Embryonic facial prominence (tissue), 1 donor: Measurements from ENCODE around the gene RADIL.

Source experiments
- DNase-seq: peaks from one replicate; pipeline ENCODE4 v3.0.0-alpha.2; 2016; ENCODE audit errors: extremely low spot score

RADIL gene

DNA sequence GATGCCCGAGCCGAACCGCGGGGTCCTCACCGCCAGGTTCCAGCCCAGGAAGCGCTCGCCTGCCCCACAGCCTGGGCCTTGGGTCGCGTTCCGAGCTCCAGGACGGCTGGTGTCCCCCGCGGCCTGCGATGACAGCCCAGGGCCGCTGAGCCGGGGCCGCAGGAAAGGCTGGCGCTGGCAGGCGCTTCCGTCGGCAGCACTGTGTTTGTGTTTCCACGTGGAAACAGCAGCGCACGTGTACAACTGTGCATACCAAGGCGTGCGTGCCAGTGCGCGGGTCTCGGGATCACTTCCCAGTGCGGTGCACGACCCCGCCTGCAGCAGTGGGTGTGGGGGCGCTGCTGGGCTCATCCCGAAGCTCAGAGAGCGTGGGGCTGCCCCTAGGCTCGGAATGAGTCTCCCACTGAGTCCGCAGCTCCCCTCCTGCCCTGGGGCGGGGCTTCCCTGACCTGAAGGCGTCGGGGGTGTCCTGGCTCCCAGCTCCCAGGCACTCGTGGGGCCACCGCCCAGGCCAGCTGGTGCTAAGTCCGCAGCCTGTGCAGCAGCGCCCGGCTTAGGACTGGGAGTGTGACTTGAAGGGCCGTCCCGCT, 90.9 kb downstream of the RADIL start:
- no peak for DNase-seq

GRCh38 chr7:4791738-4792536, 91.6 kb downstream of the RADIL start:
- DNase-seq, result peak; percentile 55

GRCh38 chr7:4791101-4791737, 92.3 kb downstream of the RADIL start:
- DNase-seq, result no peak

DNA sequence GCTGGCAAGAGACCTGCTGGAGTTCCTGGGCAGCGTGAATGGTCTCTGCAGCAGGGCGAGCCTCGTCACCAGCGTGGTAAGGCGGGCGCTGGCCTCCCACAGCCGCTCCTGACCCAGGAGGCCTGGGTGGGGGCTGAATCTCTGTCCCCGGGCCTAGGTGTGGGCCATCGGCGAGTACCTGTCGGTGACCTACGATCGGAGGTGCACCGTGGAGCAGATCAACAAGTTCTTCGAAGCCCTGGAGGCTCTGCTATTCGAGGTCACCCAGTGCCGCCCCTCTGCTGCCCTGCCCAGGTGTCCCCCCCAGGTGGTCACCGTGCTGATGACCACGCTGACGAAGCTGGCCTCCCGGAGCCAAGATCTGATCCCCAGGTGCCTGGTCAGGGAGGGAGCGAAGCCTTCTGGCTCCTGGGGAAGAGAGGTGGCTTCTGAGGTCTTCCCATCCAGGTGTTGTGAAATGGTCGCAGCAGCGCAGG, 93.0 kb downstream of the RADIL start:
- no peak for DNase-seq

DNA sequence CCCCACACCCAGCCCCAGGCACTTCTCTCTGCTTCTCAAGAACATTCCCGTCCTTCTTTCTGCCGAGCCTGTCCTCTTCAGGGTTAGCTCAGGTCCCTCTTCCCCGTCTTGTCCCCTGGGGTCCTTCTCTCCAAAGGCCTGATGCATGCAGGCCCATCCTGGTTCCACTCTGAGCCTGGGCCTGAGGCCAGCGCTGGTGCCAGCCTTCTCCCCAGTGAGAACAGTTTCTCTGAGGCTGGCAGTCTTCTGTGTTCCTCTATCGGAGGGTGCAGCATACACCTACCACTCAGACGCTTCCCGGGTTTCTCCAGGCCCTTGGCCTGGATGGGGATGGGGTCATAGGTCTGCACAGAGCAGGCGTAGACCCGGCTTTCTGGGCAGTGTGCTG, 93.4 kb downstream of the RADIL start:
- DNase-seq, result no peak

GRCh38 chr7:4789194-4790077, 94.1 kb downstream of the RADIL start:
- DNase-seq, result no peak

DNA sequence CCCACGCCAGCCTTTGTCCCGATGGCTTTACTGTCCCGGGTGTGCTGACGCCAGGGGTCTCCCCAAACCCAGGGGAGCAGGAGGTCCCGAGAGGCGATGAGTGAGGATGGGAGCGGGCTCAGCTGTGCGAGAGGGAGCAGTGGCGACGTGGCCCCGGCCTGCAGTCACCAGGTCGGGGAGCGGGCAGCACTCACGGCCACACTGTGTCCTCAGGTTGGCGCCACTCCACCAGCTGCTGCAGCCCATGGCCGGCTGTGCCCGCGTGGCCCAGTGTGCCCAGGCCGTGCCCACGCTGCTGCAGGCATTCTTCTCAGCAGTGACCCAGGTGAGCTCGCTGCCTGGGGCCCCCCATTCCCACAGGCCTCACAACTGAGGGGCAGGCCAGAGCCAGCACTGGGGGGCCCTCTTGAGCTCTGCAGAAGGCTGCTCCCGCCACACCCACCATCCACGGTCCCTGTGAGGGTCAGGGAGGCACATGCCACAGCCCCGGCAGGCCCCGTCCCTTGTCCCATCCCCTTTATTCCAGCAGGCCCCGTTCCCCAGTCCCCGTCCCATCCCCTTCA, 94.8 kb downstream of the RADIL start:
- no peak for DNase-seq

DNA sequence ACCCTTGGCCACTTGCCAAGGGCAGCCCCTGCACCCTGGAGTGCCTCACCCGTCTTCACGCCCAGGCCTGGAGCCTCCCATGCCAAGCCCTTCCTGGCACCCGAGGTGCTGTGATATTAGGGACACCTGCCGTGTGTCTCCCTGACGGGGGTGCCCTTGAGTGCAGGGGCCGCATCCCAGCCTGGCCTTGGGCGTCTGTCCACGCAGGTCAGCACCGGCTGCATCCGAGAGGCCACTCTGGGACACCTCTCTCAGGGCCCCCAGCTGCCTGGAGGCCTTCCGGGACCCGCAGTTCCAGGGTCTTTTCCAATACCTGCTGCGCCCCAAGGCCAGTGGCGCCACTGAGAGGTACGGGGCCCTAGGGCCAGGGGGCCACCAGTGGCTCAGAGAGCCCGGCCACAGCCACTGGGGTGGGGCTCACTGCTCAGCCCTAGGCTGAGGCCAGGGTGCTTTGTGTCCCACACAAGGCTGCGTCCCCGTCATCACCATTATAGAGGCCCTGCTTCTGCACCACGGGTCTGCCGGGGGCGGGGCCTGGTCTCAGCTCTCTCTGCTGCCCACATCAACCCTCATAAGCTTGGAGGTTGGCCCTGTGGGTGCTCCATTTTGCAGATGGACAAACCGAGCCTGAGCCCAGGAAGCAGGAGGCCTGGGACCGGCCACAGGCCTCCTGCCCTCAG, 95.4 kb downstream of the RADIL start:
- DNase-seq, result no peak

- no peak for DNase-seq
Observed at GRCh38 chr7:4787541-4787940, 96.0 kb downstream of the RADIL start.

DNA sequence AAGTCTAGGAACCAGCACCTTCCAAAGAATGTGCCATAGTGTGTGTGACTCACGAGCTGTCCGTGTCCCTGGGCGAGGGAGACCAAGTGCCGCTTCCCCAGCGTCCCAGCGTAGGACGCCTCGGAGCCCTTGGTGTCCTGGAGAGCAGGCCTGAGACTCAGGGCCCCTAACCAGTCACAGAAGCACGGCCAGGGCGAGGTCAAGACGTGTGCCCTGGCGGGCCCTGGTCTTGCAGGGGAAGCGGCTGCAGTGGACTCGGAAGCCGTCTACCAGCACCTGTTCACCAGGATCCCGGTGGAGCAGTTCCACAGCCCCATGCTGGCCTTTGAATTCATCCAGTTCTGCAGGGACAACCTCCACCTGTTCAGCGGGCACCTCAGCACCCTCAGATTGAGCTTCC, 97.5 kb downstream of the RADIL start:
- no peak for DNase-seq

- no peak for DNase-seq
Observed at GRCh38 chr7:4785371-4785770, 98.1 kb downstream of the RADIL start.

DNA sequence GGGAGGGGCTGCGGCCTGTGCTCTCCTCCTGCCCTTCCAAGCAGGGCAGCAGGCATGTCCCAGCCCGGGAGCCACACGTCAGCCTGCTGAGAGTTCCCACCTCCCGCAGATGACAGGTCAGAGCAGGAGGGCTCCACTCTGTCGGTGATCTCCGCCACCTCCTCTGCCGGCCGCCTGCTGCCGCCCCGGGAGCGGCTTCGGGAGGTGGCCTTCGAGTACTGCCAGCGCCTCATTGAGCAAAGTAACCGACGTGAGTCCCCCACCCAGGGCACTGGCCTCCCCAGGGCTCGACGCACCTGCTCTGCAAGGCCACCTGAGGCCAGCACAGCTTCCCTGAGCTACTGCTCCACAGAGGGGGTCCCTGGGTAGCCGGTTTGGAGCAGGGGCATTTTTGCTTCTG, 98.7 kb downstream of the RADIL start:
- no peak for DNase-seq

GRCh38 chr7:4783762-4784351, 99.7 kb downstream of the RADIL start:
- no peak for DNase-seq

DNA sequence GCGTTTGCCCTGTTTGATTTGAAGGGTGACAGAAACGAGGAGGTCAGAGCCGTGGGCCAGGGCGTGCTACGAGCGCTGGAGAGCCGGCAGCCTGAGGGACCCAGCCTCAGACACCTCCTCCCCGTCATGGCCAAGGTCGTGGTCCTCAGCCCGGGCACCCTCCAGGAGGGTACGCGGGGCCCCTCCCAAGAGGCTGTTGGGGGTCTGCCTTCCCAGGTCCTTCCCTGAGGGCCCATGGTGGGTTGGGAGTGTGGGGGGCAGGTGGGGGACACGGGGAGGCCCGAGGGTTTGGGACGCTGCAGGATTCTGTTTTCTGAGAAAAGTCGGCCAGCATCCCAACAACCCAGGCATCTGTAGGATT, 100.2 kb downstream of the RADIL start:
- DNase-seq, result no peak

DNA sequence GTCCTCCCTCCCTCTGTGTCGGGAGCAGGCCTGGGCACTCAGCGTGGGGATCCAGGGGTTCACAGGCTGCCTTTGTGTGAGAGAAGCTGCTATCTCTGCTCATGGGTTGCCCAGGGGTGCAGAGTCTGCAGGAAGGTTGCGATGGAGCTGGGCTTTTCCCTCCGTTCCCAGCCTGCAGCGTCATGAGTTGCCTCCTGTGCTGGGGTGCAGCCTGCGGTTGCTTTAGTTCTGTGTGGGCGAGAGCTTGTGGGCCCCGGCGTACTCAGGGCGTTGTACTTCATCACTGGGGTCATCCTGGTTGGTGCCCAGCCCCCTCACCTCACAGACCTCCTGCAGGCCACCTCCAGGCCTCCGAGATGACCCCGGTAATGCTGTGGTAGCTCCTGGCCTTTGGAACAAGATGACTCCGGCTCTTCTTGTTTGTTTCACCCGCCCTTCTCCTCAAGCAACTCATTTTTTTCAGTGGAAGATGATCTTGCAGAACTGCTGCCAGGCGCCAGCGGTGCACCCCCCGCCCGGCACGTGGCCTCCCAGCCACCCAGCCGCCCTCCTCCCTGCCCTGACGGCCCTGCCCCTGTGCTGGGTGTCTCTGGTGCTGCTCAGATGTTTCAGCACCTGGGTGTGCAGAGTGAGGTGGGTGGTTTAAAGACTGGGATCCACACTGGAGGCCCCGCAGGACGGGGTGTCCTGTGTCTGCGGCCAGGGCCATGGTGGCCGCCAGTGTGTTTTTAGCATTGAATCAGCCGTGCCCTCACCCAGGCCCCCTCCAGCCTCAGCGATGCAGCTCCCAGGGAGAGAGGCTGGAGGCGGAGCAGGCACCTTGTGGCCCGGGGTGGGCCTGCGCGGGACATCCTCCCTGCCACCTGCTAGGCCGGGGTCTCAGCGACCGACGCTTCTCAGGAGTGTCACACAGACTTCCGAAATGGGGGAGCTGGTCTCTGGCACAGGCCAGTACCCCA, 100.9 kb downstream of the RADIL start:
- DNase-seq, result no peak

DNA sequence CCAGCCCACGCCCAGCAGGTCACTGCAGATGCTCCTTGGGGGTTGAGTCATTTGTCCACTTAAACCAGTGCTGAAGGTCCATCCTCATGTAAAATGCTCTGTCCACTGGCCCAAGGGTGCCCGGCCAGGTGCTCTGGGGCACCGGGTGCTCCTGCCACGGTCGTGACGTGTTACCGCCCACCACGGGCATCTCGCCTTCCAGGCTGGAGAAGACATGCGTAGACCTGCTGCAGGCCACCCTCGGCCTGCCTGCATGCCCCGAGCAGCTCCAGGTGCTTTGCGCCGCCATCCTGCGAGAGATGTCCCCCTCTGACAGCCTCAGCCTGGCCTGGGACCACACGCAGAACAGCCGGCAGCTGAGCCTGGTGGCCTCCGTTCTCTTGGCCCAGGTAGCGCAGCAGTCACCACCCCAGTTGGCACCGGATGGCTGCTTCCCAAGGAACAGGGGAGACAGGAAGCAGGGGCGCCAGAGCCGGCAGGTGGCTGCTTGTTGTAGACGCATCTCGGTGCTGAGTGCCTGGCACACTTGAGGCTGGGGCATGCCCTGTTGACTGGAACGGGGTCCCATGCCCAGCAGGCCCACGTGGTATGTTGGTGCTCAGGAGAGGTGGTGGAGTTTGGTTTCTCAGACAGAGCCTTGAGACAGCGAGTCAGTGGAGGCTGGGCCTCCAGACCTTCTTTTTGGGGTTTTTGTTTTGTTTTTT, 102.0 kb downstream of the RADIL start:
- DNase-seq, result no peak

DNA sequence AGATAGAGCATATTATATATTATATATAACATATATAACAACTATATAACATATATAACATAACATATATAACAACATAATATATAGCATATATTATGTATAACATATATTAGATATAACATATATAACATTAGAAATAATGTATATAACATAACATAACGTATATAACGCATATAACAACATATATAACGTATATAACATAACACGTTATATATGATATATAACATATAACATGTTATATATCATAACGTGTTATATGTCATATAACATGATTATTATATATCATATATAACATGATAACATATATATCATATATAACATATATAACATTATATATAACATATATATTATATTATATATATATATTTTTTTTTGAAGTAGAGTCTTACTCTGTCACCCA, 104.4 kb downstream of the RADIL start:
- no peak for DNase-seq

- DNase-seq, result no peak
Observed at GRCh38 chr7:4775848-4776623, 107.5 kb downstream of the RADIL start.
